Thyroid gland (tissue), 4 donors: ENCODE measurements around the gene AMFR.

ENCODE experiments used
- CTCF ChIP-seq, 6 experiments: fragments of 200-600 bp in 3 of 6; fragments of 450-650 bp in 3 of 6; sonication (generic) in 3 of 6; IDR thresholded peaks; one replicate each; pipeline ENCODE4 v1.5.1; 2016 to 2019; ENCODE audit warnings: antibody characterized with exemption in 6 of 6, mild to moderate bottlenecking in 2 of 6, inconsistent platforms in 1 of 6, moderate library complexity in 1 of 6
- POLR2A ChIP-seq, 2 donors: fragments of 450-650 bp; IDR thresholded peaks; one replicate each; pipeline ENCODE4 v1.6.1; 2017; ENCODE audit warnings: antibody characterized with exemption in 2 of 2, mild to moderate bottlenecking in 2 of 2, moderate library complexity in 1 of 2

DNA sequence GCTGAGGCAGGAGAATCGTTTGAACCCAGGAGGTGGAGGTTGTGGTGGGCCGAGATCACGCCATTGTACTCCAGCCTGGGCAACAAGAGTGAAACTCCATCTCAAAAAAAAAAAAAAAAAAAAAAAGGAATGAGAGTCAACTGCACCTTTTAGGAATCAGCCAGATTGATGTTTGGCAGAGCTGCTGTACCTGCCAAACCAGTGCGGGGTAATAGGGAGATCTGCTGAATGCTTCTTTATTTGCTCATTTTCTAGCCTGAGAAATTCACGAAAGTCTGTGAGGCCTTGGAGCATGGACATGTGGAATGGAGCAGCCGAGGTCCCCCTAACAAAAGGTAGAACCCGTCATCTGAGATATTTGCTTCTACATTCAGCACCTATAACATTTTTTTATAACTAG lies 44.4 kb upstream of the AMFR start:
- TF ChIP-seq CTCF (IDR thresholded peaks at IDR 0.05) (no peak), POLR2A (IDR thresholded peaks at IDR 0.05) (no peak)
